Upper lobe of left lung (tissue), 4 donors: ENCODE data around the gene ATP10A.

Source experiments
- EP300 ChIP-seq, 4 donors: sonication (generic); formaldehyde crosslinking; IDR thresholded peaks; one replicate each; pipeline ENCODE4 v1.5.1; 2017; ENCODE audit warnings: antibody characterized with exemption in 4 of 4, control low read depth in 2 of 4
- TF ChIP-seq, protein P1 (sequence below), 6 experiments: fragments of 450-650 bp in 4 of 6; fragments of 200-600 bp in 2 of 6; sonication (generic) in 2 of 6; IDR thresholded peaks; one replicate each; pipeline ENCODE4 v1.5.1; 2016 to 2019; ENCODE audit warnings: antibody characterized with exemption in 6 of 6

DNA sequence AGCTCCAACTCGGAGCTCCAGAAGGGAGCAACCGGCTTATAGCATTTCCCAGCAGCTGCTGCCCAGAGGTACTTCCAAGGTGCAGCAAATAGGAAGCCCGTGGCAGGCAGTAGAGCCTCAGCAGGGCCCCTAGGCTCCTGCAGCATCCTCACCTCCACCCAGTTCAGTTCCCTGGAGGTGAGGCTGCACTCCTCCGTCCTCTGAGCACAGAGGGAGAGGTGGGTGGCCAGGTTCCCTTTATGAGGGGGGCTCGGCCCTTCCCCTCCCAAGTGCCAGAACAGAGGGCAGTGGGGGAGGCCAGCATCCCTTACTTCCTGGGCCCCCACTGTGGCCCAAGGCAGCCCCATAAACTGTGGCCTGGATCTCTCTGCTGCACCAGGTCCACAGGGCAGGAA is 150.2 kb downstream of the ATP10A start:
- TF ChIP-seq EP300 (IDR thresholded peaks at IDR 0.05): no peak
- TF ChIP-seq, protein P1, sequence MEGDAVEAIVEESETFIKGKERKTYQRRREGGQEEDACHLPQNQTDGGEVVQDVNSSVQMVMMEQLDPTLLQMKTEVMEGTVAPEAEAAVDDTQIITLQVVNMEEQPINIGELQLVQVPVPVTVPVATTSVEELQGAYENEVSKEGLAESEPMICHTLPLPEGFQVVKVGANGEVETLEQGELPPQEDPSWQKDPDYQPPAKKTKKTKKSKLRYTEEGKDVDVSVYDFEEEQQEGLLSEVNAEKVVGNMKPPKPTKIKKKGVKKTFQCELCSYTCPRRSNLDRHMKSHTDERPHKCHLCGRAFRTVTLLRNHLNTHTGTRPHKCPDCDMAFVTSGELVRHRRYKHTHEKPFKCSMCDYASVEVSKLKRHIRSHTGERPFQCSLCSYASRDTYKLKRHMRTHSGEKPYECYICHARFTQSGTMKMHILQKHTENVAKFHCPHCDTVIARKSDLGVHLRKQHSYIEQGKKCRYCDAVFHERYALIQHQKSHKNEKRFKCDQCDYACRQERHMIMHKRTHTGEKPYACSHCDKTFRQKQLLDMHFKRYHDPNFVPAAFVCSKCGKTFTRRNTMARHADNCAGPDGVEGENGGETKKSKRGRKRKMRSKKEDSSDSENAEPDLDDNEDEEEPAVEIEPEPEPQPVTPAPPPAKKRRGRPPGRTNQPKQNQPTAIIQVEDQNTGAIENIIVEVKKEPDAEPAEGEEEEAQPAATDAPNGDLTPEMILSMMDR (IDR thresholded peaks at IDR 0.05): no peak
